ENCODE results near the gene ELOB.

ELOB gene

DNA sequence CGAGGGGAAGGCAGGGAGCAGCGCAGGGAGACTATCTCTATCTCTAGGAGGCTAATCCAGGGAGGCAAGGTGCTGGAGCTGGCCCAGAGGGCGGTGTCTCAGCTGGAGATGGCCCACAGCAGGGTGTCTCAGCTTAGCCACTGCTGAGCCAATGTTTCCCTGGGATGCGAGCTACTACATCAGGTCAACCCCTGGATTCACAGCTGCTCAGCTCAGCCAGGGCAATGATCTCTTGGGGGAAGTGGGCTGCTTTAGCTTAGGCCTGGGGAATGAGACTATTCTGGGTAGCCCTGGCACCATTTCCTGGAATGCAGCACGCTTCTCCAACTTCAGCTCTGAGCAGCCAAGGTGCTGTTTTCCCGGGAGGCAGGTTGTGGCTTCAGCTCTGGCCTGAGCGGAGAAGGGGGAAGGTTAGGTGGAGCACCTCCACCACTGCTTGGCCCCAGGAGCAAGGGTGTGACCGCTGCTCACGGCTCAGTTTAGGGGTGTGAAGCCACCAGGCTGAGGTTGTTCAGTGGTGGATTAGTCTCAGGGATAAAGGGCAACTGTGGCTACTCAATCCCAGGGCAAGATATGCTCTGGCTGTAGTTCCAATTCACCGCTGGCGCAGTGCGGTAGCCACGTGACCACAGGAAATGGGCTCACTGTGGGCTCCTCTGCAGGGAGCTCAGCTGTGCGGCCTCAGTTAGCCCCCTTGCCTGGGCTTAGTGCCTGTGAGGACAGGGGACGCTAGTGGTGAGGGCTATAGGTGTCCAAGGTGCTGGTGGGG lies 34.8 kb upstream of the ELOB start:
- DNase-seq (ENCODE audit: low read depth in 1 of 2, low spot score in 1 of 2): no peak

DNA sequence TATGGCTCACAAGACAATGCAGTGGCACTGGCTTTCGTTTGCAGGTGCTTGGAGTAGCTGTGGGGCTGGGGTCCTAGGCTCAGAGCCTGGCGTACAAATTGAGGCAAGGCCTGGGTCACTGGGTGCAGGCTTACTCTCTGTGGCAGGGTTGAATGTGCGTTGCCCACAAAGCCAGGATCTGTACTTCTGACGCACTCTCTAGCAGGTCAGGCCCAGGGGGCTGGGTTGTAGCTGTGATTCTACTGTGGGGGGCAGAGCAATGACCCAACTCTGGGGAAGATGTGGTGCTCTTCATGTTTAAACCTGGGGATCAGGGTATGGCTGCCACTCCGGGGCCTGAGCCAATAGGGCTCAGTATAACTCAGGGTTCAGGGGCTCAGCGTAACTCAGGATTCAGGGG lies 33.6 kb upstream of the ELOB start:
- DNase-seq (ENCODE audit: low read depth in 1 of 2, low spot score in 1 of 2): no peak

DNA sequence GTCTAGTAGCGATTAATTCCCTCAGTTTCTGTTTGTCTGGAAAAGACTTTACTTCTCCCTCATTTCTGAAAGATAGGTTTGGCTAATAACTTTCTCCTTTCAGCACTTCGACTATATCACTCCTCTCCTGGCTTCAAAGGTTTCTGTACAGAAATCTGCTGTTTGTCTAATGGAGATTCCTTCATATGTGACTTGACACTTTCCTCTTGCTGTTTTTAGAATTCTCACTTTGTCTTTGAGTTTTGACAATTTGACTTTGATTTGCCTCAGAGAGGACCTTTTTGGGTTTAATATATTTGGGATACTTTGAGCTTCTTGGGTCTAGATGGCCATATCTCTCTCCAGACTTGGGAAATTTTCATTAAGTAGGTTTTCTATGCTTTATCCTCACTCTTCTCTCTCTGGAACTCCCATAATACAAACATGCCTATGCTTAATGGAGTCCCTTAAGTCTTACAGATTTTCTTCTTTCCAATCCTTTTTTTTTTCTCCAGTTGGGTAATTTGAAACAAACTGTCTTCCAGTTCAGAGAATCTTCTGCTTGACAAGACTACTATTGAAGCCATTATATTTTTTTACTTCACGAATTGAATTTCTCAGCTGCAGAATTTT lies 32.2 kb upstream of the ELOB start:
- no peak for DNase-seq (ENCODE audit: low read depth in 1 of 2, low spot score in 1 of 2)

DNA sequence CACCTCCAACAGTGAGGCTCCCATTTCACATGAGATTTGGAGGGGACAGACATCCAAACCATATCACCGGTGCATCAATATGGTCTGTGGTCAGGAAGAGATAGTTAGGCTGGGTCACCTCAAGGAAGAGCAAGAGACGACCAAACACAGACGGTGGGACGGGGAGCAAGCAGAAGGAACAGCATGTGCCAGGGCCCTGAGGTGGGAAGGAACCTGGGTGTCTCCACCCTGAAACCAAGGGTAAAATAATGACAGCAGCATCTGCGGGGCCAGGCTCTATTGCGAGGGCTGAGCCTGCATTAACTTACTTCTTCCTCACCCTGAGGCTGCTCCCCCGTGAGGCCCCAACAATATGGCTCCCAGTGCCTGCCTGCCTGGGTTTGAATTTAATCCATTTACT lies 31.1 kb upstream of the ELOB start:
- no peak for DNase-seq (ENCODE audit: low read depth in 1 of 2, low spot score in 1 of 2)

DNA sequence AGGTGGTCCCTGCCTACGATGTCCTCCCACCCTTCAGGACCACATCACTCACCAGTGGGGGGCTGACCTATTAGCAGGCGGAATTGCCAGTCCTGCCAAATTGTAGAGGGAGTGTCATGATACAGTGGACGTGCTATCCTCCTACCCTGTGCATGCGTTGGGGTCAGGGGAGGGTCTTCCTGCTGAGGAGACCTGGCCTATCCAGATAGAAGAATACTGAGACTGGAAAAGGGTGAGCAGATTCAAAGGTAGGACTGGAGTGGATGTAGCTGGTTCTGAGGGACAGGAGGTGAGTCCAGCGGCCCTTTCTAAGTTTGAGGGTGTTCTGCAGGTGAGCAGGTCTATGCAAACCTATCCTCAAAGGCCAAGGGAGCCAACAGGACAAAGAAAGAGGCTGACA lies 29.2 kb upstream of the ELOB start:
- DNase-seq (ENCODE audit: low read depth in 1 of 2, low spot score in 1 of 2): no peak

DNA sequence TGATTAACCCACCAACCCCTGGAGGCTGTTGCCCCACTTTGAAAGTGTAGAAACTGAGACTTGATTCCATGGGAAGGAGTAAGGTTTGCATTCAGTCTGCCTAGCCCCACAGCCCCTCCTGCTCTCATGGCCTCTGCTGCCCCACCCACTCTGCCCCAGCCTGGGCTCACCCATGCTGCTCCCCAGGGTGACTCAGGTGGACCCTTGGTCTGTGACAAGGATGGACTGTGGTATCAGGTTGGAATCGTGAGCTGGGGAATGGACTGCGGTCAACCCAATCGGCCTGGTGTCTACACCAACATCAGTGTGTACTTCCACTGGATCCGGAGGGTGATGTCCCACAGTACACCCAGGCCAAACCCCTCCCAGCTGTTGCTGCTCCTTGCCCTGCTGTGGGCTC lies 27.6 kb upstream of the ELOB start:
- no peak for DNase-seq (ENCODE audit: low read depth in 1 of 2, low spot score in 1 of 2)

DNA sequence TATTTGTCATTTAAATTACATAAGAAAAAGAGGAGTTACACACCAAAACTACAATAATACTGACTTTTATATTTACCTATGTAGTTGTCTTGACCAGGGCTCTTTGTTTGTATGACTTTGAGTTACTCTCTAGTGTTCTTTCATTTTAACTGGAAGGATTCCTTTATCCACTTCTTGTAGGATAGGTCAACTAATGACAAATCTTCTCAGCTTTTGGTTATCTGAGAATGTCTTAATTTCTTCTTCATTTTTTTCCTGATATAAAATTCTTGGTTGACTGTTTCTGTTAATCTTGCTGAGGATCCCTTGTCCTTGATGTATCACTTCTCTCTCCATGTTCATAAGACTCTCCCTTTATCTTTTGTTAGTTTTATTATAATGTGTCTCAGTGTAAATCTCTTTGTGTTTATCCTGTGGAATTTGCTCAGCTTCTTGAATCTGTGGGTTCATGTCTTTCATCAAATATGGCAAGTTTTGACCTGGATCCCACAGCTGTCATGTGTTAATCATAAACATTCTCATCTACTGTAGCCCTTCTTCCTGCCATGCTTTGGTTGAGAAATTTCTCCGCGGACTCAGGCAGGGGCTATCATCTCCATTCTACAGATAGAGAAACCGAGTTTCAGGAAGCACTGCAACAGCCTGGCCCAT lies 26.6 kb upstream of the ELOB start:
- no peak for DNase-seq (ENCODE audit: low read depth in 1 of 2, low spot score in 1 of 2)

DNA sequence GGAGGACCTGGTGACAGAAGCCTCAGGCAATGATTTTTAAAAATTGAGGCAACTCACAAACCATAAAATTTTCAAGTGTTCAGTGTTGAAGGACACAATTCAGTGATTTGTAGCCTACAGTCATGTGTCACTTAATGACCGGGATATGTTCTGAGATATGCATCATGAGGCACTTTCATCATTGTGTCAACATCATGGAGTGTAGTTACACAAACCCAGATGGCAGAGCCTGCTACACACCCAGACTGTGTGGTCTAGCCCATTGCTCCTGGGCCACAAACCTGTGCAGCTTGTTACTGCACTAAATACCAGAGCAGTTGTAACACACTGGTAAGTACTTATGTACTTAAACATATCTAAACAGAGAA lies 22.8 kb upstream of the ELOB start:
- DNase-seq (ENCODE audit: low read depth in 1 of 2, low spot score in 1 of 2): no peak

DNA sequence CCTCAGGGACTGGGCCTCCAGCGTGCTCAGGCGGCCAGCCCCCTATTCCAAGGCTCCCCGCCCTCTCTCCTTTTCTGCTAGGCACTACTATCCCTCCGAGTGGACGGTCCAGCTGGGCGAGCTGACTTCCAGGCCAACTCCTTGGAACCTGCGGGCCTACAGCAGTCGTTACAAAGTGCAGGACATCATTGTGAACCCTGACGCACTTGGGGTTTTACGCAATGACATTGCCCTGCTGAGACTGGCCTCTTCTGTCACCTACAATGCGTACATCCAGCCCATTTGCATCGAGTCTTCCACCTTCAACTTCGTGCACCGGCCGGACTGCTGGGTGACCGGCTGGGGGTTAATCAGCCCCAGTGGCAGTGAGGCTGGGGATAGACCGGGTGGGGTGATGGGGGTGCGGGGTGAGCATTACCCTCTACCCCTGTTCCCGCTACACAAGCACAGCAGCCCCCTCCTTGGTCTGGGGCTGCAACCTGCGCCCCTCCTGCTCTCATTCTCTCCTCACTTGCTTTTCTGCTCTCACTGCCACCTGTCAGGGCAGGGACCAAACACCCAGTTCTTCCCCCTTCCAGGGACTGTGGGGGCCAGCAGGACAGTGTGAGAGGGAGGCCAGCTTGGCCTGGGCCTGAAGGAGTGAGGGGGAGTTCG lies 22.3 kb upstream of the ELOB start:
- no peak for DNase-seq (ENCODE audit: low read depth in 1 of 2, low spot score in 1 of 2)

DNA sequence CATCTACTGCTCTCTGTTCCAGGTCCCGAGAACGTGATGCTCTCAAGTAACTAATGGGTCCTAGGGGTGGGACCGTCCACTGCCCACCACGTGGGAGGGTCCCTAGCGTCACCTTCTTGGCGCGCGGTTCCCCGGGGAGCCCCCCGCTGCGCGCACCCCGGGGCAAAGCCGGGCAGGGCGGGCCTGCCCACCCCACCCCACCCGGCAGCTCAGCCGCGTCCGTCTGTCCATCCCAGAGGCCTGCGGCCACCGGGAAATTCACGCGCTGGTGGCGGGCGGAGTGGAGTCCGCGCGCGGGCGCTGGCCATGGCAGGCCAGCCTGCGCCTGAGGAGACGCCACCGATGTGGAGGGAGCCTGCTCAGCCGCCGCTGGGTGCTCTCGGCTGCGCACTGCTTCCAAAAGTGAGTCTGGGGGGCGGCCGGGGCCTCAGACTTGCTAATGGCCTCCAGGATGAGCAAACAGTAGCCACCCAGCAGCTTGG lies 21.7 kb upstream of the ELOB start:
- DNase-seq (ENCODE audit: low read depth in 1 of 2, low spot score in 1 of 2): no peak

DNA sequence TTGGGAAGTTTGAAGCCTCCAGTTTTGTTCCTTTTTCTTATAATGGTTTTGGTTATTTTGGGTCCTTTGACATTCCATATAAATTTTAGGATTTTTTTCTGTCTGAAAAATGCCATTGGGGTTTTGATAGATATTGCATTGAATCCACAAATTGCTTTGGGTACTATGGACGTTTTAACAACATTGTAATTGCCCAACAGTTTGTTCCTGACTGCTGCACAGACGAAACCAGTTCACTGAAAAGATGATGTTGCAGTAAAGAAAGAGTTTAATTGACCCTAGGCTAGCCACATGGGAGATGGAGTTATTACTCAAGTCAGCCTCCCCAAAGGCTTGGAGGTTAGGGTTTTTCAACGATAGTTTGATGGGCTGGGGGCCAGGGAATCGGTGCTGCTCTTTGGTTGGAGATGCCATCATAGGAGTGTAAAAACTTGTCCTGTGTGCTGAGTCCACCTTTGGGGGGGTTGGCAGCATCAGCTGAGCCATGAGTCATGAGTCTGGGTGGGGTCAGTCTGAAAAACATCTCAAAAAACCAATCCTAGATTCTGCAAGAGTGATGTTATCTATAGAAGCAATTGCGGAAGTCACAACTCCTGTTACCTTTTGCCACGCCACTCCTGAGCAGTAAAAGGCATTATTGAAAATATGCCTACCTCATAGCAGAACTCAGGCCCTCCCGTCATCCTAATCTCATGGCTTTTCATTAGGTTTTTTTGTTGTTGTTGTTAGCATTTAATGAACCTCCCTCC lies 18.5 kb upstream of the ELOB start:
- no peak for DNase-seq (ENCODE audit: low read depth in 1 of 2, low spot score in 1 of 2)

DNA sequence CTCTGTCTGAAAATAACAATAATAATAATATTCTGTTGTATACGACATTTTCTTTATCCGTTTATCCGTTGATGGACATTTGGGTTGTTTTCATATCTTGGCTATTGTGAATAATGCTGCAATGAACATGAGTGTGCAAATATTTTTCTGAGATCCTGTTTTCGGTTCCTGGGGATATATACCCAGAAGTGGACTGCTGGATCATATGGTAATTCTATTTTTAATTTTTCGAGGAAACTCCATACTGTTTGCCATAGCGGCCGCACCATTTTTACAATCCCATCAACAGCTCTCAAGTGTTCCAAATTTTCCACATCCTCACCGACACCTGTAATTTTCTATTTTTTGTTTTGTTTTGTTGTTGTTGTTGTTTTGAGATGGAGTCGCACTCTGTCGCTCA lies 15.9 kb upstream of the ELOB start:
- no peak for DNase-seq (ENCODE audit: low read depth in 1 of 2, low spot score in 1 of 2)

DNA sequence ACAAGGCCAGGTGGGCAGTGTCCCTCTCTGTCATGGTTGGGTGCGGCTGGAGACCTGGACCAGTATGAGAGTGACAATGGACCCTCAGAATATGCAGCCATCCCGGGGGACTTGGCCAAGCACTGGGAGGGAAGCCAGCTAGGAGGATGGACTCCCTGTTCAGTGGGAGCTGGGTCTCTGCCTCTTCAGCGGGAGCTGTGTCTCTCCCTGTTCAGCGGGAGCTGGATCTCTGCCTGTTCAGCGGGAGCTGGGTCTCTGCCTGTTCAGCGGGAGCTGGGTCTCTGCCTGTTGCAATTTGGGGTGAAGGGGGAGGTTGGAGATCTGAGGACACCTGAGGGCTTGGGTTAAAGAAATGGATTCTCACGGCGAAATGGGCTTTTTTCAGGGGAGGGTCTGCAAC lies 14.1 kb upstream of the ELOB start:
- DNase-seq (ENCODE audit: low read depth in 1 of 2, low spot score in 1 of 2): no peak

DNA sequence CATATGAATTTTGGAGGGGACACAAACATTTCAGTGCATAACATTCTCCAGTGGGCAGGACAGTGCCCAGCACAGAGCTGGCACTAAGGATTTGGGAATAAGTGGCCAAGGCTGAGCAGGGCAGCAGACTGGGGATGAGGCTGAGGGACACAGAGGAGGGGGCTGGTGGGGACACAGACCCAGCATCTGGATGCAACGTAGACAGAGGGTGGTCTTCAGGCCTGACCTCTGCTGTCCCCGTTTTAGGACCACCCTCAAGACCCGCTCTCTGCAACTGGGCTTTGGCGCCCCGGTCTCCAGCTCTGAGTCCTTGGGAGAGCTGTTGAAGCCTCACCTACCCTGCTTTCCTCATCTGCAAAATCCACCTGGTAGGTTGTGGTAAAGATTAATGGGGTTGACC lies 13.6 kb upstream of the ELOB start:
- DNase-seq (ENCODE audit: low read depth in 1 of 2, low spot score in 1 of 2): no peak

DNA sequence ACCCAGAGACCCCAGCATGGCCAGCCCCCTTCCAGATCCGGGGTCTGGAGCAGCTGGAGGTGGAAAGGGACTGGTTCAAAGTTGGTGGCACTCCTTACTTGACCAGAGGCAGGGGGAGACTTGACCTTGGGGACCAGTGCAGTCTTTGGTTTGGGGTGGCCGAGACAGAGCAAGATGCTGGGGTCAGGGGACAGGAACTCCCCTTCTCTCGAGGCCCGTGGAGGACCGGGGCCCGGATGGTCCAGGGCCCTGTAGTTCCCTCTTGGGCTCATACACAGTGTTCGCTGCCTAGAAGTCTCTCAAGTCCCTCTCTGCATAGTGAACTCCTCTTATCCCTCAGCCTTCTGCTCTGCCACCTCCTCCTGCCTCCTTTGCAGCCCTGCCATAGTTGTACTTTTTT lies 10.9 kb upstream of the ELOB start:
- no peak for DNase-seq (ENCODE audit: low read depth in 1 of 2, low spot score in 1 of 2)

DNA sequence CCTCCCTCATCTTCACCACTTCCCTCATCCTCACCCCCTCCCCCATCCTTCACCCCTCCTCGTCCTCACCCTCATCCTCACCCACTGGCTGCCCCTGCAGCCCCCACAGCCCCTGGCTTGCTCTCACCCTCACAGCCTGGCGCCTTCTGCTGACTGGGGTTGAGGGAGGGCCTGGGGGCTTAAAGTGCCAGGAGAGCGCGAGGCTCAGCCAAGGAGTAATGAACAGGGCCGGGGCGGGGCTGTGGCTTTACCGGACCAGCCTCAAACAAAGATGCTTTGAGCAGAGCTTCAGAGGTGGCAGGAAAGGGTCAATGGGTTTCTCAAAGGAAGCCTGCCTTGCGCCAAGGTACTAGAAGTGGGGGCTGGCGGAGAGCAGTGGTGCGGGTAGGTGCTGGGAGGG lies 10.3 kb upstream of the ELOB start, which contains the start of gene PRSS33:
TSS of gene PRSS33 (minus strand) at position 155 of the 400 bp plus-strand sequence. CDS start 1,013 bp downstream, outside the sequence.
- no peak for DNase-seq (ENCODE audit: low read depth in 1 of 2, low spot score in 1 of 2)

DNA sequence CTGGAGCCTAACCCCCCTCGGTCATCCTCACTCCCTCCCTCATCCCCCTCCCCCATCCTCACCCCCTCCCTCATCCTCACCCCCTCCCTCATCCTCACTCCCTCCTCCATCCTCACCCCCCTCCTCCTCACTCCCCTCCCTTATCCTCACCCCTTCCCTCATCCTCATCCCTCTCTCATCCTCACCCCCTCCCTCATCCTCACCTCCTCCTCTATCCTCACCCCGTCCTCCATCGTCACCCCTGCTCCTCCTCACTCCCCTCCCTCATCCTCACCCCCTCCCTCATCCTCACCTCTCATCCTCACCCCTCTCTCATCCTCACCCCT lies 9.7 kb upstream of the ELOB start:
- no peak for DNase-seq (ENCODE audit: low read depth in 1 of 2, low spot score in 1 of 2)

DNA sequence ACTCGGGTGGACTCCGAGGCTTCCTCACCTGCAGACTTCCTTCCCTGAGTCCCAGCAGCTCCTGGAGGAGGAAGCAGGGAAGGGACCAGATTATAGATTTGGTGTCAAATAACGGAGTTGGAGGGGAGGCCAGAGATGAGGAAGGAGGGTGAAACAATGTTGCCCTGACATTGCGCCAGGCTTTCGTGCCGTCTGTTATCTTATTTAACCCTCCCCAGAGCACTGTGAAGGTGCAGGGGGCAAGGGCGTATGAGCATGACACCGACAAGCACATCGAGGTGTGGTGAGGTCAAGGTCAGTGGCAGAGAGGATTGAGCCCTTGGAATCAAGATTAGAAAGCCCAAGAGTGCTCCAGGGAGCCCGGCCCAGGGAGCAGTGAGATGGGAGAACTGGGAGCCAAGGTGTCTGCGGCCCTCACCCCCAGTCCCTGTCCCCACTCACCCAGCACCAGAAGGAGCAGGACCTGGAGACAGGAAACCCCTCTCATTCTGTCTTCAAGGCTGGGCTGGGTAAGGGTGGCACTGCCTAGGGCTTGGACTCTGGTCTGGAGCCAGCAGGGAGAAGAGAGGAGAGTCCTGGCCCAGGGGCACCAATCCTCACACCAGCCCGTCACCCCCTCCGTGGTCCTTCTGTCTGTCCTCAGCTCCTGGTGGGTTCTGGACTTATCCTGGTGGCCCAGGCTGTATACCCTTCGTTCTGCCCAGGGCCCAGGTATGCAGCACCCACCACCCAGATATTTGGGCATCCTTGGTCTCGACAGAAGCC lies 9.2 kb upstream of the ELOB start:
- DNase-seq (ENCODE audit: low read depth in 1 of 2, low spot score in 1 of 2): no peak

DNA sequence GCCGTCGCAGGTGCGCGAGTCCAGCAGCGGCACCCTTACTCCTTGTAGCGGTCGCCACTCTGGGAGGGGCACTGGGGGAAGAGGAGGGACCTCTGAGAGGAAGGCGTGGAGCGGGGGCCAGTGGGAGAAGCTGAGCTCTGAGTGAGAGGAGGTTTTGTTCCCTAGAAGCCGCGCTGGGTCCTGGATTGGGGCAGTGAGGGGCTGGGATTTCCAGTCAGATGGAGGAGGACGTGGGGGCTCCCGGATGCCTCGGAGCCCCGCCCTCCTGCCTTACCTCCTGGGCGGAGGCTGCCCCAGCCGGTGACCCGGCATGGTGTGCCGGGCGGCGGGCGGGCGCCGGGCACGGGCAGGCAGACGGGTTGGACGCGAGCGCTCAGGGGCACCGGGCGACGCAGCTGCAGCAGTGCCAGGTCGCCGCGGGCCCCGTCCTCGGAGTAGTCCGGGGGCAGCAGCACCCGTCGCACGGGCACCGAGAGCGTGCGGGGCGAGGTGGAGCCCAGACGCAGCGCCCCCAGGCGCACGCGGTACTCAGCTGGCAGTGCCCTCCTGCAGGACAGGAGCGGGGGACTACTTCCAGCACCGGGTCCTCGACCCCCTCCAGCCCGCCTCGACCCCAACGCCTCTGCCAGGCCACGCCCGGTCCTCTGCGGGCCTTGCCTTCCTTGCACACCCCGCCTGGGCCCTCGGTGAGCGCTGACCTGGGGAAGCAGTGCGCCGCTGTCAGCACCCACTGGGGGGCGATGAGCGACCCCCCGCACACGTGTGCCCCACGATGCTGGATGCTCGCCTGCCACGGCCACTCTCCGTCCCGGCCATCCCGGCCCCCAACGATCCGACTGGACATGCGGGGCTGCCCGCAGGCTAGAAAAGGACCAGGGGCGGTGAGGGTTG lies 8.3 kb upstream of the ELOB start:
- no peak for DNase-seq (ENCODE audit: low read depth in 1 of 2, low spot score in 1 of 2)

All from activated CD4-positive, alpha-beta T cell treated with anti-CD3 and anti-CD28 coated beads, Interleukin-2, amount 50 U/mL, for 24 hours (primary cell).